Liver (tissue), 9 donors: Measurements from ENCODE around the gene C14orf119. TPM values are rescaled to one million over a fixed set of nuclear protein-coding genes. Genes with fewer than 3 reads are reported as not detected.

Experiments used
- DNase-seq: peaks from one replicate; pipeline ENCODE4 v3.0.0-alpha.2; 2017; ENCODE audit warnings: low spot score
- H3K27ac ChIP-seq, 2 donors: one replicate each; pipeline ENCODE4 v1.7.0; 2013; ENCODE audit warnings: inconsistent platforms in 2 of 2, low read length in 2 of 2, control low read depth in 1 of 2, low read depth in 1 of 2, mild to moderate bottlenecking in 1 of 2
- H3K27me3 ChIP-seq, 4 donors: one replicate each; pipeline versions ENCODE4 v1.6.1 to v1.7.0; 2013; ENCODE audit warnings: low read length in 3 of 4, inconsistent platforms in 1 of 4, mild to moderate bottlenecking in 1 of 4, moderate library complexity in 1 of 4; ENCODE audit not compliant: control insufficient read depth in 4 of 4, insufficient read depth in 4 of 4
- H3K36me3 ChIP-seq, 4 donors: one replicate each; pipeline versions ENCODE4 v1.6.1 to v1.7.0; 2013; ENCODE audit warnings: low read length in 3 of 4, mild to moderate bottlenecking in 3 of 4, low read depth in 1 of 4, moderate library complexity in 1 of 4; ENCODE audit not compliant: control insufficient read depth in 4 of 4, insufficient read depth in 3 of 4
- H3K4me1 ChIP-seq, 4 donors: one replicate each; pipeline versions ENCODE4 v1.6.1 to v1.7.0; 2013; ENCODE audit warnings: low read length in 3 of 4, mild to moderate bottlenecking in 3 of 4, moderate library complexity in 1 of 4; ENCODE audit not compliant: control insufficient read depth in 4 of 4, insufficient read depth in 4 of 4
- H3K4me3 ChIP-seq, 3 donors: one replicate each; pipeline versions ENCODE4 v1.6.1 to v1.7.0; 2013; ENCODE audit warnings: low read length in 3 of 3, control low read depth in 1 of 3, low read depth in 1 of 3, mild to moderate bottlenecking in 1 of 3
- H3K9ac ChIP-seq, 2 donors: one replicate each; pipeline ENCODE4 v1.7.0; 2013; ENCODE audit warnings: low read length in 2 of 2, mild to moderate bottlenecking in 2 of 2, moderate library complexity in 2 of 2, control low read depth in 1 of 2, low read depth in 1 of 2
- H3K9me3 ChIP-seq, 4 donors: one replicate each; pipeline versions ENCODE4 v1.6.1 to v1.7.0; 2013; ENCODE audit warnings: low read length in 3 of 4; ENCODE audit not compliant: control insufficient read depth in 4 of 4
- EGR1 ChIP-seq, 2 donors: IDR thresholded peaks; 2 replicates each; pipeline ENCODE4 v1.6.1; 2016 to 2018; ENCODE audit warnings: antibody characterized with exemption in 2 of 2, low read depth in 2 of 2
- FOXA1 ChIP-seq: IDR thresholded peaks from 2 replicates; pipeline ENCODE4 v1.6.1; 2016; ENCODE audit warnings: antibody characterized with exemption
- FOXA2 ChIP-seq: IDR thresholded peaks from 2 replicates; pipeline ENCODE4 v1.6.1; 2016; ENCODE audit warnings: antibody characterized with exemption
- GABPA ChIP-seq, 2 donors: IDR thresholded peaks in 1 of 2; conservative IDR thresholded peaks in 1 of 2; 2 replicates each; pipeline ENCODE4 v1.6.1; 2016; ENCODE audit warnings: antibody characterized with exemption in 2 of 2, mild to moderate bottlenecking in 1 of 2, moderate library complexity in 1 of 2
- HNF4A ChIP-seq, 2 donors: conservative IDR thresholded peaks; 2 replicates each; pipeline ENCODE4 v1.6.1; 2016; ENCODE audit warnings: antibody characterized with exemption in 2 of 2, mild to moderate bottlenecking in 2 of 2
- HNF4G ChIP-seq: IDR thresholded peaks from 2 replicates; pipeline ENCODE4 v1.6.1; 2016; ENCODE audit warnings: antibody characterized with exemption
- NR2F2 ChIP-seq: IDR thresholded peaks from 2 replicates; pipeline ENCODE4 v1.6.1; 2016; ENCODE audit warnings: antibody characterized with exemption
- RAD21 ChIP-seq, 2 donors: IDR thresholded peaks; 2 replicates each; pipeline ENCODE4 v1.6.1; 2016; ENCODE audit warnings: antibody characterized with exemption in 2 of 2, mild to moderate bottlenecking in 2 of 2
- RXRA ChIP-seq, 2 donors: IDR thresholded peaks; 2 replicates each; pipeline ENCODE4 v1.6.1; 2017 to 2018; ENCODE audit warnings: antibody characterized with exemption in 2 of 2, mild to moderate bottlenecking in 1 of 2
- SP1 ChIP-seq: IDR thresholded peaks from 2 replicates; pipeline ENCODE4 v1.6.1; 2018; ENCODE audit warnings: antibody characterized with exemption, mild to moderate bottlenecking
- WGBS: extraction: QIAGEN DNeasy Blood & Tissue Kit; methylation state at CpG from one replicate; pipeline ENCODE4 v1.1.7; 2013; 5-methylcytosine and 5-hydroxymethylcytosine counted together
- polyA plus RNA-seq, 2 donors: library from polyadenylated mRNA; stranded (reverse) in 1 of 2; unstranded in 1 of 2; fragments of 200-250 nt in 1 of 2; fragments of >200 nt in 1 of 2; fragmentation: Nextera tagmentation in 1 of 2; extraction: Ambion mirVana in 1 of 2; gene quantifications; one replicate each; pipeline versions ENCODE4 v1.2.1 to v1.2.3, GENCODE V29; 2013 to 2015
- total RNA-seq, 2 donors: library from RNA; depleted of rRNA; stranded (reverse); fragments of >200 nt; gene quantifications; one replicate each; pipeline ENCODE4 v1.2.3, GENCODE V29; 2014
- TF ChIP-seq, protein P1 (sequence below): fragments of 150-350 bp; IDR thresholded peaks from 2 replicates; pipeline ENCODE4 v1.5.1; 2017; ENCODE audit warnings: improper control_type of control experiment, low read depth, low read length; ENCODE audit not compliant: missing input control
- TF ChIP-seq, protein P2 (sequence below): IDR thresholded peaks from 2 replicates; pipeline ENCODE4 v1.6.1; 2016; ENCODE audit warnings: antibody characterized with exemption
- TF ChIP-seq, protein P3 (sequence below): IDR thresholded peaks from 2 replicates; pipeline ENCODE4 v1.6.1; 2016; ENCODE audit warnings: antibody characterized with exemption, mild to moderate bottlenecking
- TF ChIP-seq, protein P4 (sequence below): IDR thresholded peaks from 2 replicates; pipeline ENCODE4 v1.6.1; 2016; ENCODE audit warnings: antibody characterized with exemption
- TF ChIP-seq, protein P5 (sequence below): IDR thresholded peaks from 2 replicates; pipeline ENCODE4 v1.6.1; 2016; ENCODE audit warnings: antibody characterized with exemption
- donor health status: healthy.
- donor health status: healthy.
- donor health status: healthy.
- donor health status: healthy.
- donor health status: healthy.

C14orf119 gene
- total and polyA plus RNA-seq, 4 donors = 9.0 to 27.1 (median 17.7) TPM

DNA sequence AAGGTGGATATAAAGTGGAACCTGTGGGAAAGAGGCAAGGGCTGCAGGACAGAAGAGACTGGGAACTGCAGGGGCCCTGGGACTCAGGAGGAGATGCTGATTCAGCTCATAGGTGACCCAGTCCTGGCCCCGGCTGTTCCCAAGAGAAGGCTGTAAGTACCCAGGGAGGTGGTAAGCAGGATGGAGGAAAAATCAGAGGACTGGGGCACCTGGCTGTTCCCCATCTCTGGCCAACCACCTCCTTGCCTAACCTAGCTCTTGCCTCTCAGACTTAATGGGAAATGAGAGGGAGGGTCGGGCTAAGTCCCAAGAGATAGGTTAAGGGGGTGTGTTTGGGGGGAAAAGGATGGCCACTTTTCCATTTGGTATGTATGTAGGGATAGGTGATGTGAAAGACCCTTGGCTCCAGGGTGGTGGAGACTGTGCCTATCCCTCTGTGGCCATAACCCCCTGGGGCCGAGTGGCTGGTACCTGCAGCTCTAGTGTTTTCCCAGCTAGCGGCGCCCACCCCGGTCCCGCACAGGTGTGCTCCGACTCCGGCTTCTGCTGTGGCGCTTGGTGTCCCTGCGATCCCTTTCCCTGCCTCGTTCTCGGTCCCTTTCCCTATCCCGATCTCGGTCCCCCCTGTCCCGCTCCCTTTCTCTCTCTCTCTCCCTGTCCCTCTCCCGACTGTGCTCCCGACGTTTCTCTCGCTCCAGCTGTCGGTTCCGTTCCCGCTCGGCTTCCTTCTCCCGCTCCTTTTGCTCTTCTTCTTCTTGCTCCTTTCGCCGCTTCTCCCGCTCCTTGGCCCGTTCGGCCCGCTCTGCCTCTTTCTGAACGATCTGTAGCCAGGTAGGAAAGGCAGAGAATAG lies 36.4 kb upstream of the C14orf119 start:
- DNase-seq = no peak
- peaks cover 4 to 17% (median 13%) of the 10 kb centered on the region in 4 donors for H3K4me1 ChIP-seq
- no peak overlapping the region for H3K27ac ChIP-seq
- TF ChIP-seq, protein P1, sequence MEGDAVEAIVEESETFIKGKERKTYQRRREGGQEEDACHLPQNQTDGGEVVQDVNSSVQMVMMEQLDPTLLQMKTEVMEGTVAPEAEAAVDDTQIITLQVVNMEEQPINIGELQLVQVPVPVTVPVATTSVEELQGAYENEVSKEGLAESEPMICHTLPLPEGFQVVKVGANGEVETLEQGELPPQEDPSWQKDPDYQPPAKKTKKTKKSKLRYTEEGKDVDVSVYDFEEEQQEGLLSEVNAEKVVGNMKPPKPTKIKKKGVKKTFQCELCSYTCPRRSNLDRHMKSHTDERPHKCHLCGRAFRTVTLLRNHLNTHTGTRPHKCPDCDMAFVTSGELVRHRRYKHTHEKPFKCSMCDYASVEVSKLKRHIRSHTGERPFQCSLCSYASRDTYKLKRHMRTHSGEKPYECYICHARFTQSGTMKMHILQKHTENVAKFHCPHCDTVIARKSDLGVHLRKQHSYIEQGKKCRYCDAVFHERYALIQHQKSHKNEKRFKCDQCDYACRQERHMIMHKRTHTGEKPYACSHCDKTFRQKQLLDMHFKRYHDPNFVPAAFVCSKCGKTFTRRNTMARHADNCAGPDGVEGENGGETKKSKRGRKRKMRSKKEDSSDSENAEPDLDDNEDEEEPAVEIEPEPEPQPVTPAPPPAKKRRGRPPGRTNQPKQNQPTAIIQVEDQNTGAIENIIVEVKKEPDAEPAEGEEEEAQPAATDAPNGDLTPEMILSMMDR = no peak
- TF ChIP-seq, protein P2, sequence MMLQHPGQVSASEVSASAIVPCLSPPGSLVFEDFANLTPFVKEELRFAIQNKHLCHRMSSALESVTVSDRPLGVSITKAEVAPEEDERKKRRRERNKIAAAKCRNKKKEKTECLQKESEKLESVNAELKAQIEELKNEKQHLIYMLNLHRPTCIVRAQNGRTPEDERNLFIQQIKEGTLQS = no peak
- TF ChIP-seq, protein P3, sequence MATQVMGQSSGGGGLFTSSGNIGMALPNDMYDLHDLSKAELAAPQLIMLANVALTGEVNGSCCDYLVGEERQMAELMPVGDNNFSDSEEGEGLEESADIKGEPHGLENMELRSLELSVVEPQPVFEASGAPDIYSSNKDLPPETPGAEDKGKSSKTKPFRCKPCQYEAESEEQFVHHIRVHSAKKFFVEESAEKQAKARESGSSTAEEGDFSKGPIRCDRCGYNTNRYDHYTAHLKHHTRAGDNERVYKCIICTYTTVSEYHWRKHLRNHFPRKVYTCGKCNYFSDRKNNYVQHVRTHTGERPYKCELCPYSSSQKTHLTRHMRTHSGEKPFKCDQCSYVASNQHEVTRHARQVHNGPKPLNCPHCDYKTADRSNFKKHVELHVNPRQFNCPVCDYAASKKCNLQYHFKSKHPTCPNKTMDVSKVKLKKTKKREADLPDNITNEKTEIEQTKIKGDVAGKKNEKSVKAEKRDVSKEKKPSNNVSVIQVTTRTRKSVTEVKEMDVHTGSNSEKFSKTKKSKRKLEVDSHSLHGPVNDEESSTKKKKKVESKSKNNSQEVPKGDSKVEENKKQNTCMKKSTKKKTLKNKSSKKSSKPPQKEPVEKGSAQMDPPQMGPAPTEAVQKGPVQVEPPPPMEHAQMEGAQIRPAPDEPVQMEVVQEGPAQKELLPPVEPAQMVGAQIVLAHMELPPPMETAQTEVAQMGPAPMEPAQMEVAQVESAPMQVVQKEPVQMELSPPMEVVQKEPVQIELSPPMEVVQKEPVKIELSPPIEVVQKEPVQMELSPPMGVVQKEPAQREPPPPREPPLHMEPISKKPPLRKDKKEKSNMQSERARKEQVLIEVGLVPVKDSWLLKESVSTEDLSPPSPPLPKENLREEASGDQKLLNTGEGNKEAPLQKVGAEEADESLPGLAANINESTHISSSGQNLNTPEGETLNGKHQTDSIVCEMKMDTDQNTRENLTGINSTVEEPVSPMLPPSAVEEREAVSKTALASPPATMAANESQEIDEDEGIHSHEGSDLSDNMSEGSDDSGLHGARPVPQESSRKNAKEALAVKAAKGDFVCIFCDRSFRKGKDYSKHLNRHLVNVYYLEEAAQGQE = no peak
- no peak for TF ChIP-seq RAD21 (IDR thresholded peaks at IDR 0.05)
- no peak for TF ChIP-seq FOXA1
- TF ChIP-seq, protein P4, sequence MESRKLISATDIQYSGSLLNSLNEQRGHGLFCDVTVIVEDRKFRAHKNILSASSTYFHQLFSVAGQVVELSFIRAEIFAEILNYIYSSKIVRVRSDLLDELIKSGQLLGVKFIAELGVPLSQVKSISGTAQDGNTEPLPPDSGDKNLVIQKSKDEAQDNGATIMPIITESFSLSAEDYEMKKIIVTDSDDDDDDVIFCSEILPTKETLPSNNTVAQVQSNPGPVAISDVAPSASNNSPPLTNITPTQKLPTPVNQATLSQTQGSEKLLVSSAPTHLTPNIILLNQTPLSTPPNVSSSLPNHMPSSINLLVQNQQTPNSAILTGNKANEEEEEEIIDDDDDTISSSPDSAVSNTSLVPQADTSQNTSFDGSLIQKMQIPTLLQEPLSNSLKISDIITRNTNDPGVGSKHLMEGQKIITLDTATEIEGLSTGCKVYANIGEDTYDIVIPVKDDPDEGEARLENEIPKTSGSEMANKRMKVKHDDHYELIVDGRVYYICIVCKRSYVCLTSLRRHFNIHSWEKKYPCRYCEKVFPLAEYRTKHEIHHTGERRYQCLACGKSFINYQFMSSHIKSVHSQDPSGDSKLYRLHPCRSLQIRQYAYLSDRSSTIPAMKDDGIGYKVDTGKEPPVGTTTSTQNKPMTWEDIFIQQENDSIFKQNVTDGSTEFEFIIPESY = no peak
- no peak for TF ChIP-seq HNF4A (conservative IDR thresholded peaks at IDR 0.05)
- H3K4me3 ChIP-seq = no peak overlapping the region
- H3K27me3 ChIP-seq = no peaks in the 10 kb centered on the region
- no peaks in the 10 kb centered on the region for H3K9me3 ChIP-seq
- WGBS = 93% methylated on average over 32 of the region's 32 CpGs
- H3K36me3 ChIP-seq = peaks cover 19 to 43% (median 35%) of the 10 kb centered on the region in 4 donors
- H3K9ac ChIP-seq = no peak overlapping the region

DNA sequence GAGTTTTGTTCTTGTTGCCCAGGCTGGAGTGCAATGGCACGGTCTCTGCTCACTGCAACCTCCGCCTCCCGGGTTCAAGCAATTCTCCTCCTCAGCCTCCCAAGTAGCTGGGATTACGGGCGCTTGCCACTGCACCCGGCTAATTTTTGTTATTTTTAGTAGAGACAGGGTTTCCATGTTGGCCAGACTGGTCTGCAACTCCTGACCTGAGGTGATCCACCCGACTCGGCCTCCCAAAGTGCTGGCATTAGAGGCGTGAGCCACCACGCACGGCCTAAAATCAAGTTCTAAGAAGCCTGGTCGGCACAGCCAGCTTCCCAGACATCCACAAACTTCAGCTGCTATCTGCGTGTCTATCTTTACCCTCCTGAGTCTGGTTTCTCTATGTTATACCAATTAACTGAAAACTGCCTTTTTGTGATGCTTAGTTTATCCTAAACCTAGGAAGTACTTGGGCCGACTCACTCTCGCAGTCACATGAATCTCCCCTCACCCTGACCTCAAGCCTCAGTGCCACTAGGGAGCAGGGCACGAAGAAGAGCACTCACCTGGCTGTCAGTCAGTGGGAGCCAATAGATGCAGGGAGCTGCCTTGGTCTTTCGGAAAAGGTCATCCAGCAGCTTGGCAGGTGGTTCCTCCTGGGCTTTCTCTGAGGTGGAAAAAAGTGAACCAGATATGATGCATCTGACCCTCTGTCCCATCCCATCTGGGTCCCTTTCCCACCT lies 34.6 kb upstream of the C14orf119 start:
- Histone ChIP-seq H3K36me3 (peaks cover 20 to 56% (median 40%) of the 10 kb centered on the region in 4 donors), H3K4me3 (no peak overlapping the region), H3K9me3 (no peaks in the 10 kb centered on the region), H3K27ac (no peak overlapping the region), H3K4me1 (peaks cover 4 to 17% (median 13%) of the 10 kb centered on the region in 4 donors), H3K9ac (no peak overlapping the region), H3K27me3 (no peaks in the 10 kb centered on the region)
- 94% methylated on average over 17 of the region's 17 CpGs for WGBS
- DNase-seq = no peak
- TF ChIP-seq NR2F2 (no peak), HNF4G (no peak), FOXA2 (no peak), FOXA1 (no peak), EGR1 (IDR thresholded peaks at IDR 0.05; ENCODE audit: low read depth in 2 of 2) (no peak), SP1 (no peak), RAD21 (IDR thresholded peaks at IDR 0.05) (no peak), RXRA (IDR thresholded peaks at IDR 0.05) (no peak), GABPA (IDR thresholded peaks at IDR 0.05 in 1 of 2, conservative IDR thresholded peaks at IDR 0.05 in 1 of 2) (no peak), HNF4A (conservative IDR thresholded peaks at IDR 0.05) (no peak)
- TF ChIP-seq, protein P5, sequence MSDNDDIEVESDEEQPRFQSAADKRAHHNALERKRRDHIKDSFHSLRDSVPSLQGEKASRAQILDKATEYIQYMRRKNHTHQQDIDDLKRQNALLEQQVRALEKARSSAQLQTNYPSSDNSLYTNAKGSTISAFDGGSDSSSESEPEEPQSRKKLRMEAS = no peak
- TF ChIP-seq, protein P2 = no peak
- TF ChIP-seq, protein P1 = no peak
- TF ChIP-seq, protein P4 = no peak
